GM21528 (cell line): ENCODE data around the gene ZFTA.

ENCODE experiments used
- ATAC-seq: cut with Tn5 transposase; IDR thresholded peaks from one replicate; pipeline ENCODE4 v1.9.1; 2021; ENCODE audit warnings: mild to moderate bottlenecking, moderate library complexity; ENCODE audit not compliant: unreplicated experiment, low FRiP score

The ZFTA gene

GRCh38 chr11:63760487-63761079 is 8.0 kb downstream of the ZFTA start:
- ATAC-seq, result no peak

- no peak for ATAC-seq
Observed at GRCh38 chr11:63756919-63757761, 11.4 kb downstream of the ZFTA start.

- no peak for ATAC-seq
Observed at GRCh38 chr11:63749624-63750023, 19.0 kb downstream of the ZFTA start.

GRCh38 chr11:63747011-63747410 is 21.6 kb downstream of the ZFTA start:
- ATAC-seq, result no peak

GRCh38 chr11:63745304-63746170 is 23.0 kb downstream of the ZFTA start:
- no peak for ATAC-seq

- ATAC-seq, result no peak
Observed at GRCh38 chr11:63738720-63739360, 29.7 kb downstream of the ZFTA start.

- ATAC-seq, result no peak
Observed at GRCh38 chr11:63737718-63738117, 30.9 kb downstream of the ZFTA start.

- ATAC-seq, result no peak
Observed at GRCh38 chr11:63736864-63737263, 31.7 kb downstream of the ZFTA start.

- ATAC-seq, result no peak
Observed at GRCh38 chr11:63729326-63729725, 39.2 kb downstream of the ZFTA start.

GRCh38 chr11:63720611-63721010 is 48.0 kb downstream of the ZFTA start:
- ATAC-seq, result no peak

GRCh38 chr11:63719987-63720386 is 48.6 kb downstream of the ZFTA start:
- ATAC-seq, result no peak

- no peak for ATAC-seq
Observed at GRCh38 chr11:63719001-63719400, 49.6 kb downstream of the ZFTA start.
